GM18909 (cell line): Measurements from ENCODE around the gene FNTB.
A peak's percentile ranks its signal among the peaks of the same experiment; 100 is the strongest.

ENCODE experiments used
- ATAC-seq: cut with Tn5 transposase; IDR thresholded peaks from one replicate; pipeline ENCODE4 v1.9.1; 2021; ENCODE audit warnings: mild to moderate bottlenecking; ENCODE audit not compliant: unreplicated experiment, poor library complexity

FNTB gene

GRCh38 chr14:65042731-65043372, 56.2 kb downstream of the FNTB start:
- peak; percentile 66 for ATAC-seq

- ATAC-seq: no peak
These were observed 57.3 kb downstream of the FNTB start for GRCh38 chr14:65043893-65044595.

GRCh38 chr14:65044596-65044959, 57.9 kb downstream of the FNTB start:
- ATAC-seq: no peak

- ATAC-seq: no peak
These were observed 58.3 kb downstream of the FNTB start for GRCh38 chr14:65045006-65045405.

DNA sequence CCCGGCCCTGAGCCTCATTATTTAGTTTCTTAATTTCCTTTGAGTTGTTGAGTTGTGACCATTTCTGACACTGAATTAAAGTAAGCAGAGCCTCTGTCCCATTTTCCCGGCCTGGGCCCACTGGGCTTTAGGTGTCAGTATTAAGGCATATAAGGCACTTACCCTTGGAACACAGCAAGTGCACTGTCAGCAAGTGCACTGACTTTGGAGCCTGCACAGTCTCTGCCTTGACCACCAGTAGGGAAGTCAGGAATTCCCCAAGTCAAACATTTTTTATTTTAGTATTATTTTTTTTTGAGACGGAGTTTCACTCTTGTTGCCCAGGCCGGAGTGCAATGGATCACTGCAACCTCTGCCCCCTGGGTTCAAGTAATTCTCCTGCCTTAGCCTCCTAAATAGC, 59.0 kb downstream of the FNTB start:
- no peak for ATAC-seq

DNA sequence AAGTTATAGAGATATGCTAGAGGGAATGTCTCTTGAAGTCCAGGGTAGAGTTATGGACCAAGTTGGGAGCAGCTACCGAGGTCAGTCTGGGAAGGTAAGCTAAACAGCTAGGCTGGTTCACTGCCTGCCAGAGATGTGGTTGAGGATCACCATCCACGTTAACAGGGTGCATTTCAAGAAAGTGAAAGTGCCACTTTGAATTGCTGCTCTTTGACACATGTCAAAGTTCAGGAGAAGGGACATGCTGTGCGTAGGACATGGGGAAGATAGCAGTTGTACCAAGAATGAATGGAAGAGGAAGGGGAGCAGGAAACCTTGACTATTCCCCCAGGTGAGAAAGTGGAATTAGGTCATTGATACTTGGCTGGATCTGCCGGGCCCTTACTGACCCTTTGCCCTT, 66.1 kb downstream of the FNTB start:
- ATAC-seq: no peak

GRCh38 chr14:65053466-65053865, 66.8 kb downstream of the FNTB start:
- no peak for ATAC-seq

GRCh38 chr14:65054471-65055085, 67.9 kb downstream of the FNTB start:
- no peak for ATAC-seq

DNA sequence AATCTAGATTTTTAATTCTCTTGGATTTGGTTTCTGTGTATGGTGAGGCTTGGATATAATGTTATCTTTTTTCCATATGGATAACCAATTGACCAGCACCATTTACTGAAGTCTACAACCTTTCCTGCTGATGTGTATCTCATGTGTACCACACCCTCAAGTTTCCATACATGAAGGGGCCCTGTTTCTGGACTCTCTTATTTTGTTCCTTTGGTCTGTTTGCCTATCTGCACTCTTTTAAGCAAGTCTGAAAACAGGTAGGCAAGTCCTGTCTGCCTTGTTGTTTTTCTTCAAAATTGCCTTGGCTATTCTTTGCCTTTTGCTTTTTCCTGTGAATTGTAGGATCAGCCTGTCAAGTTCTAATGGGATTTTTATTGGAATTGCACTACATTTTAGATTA, 71.0 kb downstream of the FNTB start:
- no peak for ATAC-seq

- ATAC-seq: no peak
These were observed 75.7 kb downstream of the FNTB start for GRCh38 chr14:65062096-65063075.

GRCh38 chr14:65065719-65066118, 79.0 kb downstream of the FNTB start:
- no peak for ATAC-seq

- ATAC-seq: no peak
These were observed 83.2 kb downstream of the FNTB start for GRCh38 chr14:65069874-65070413.

DNA sequence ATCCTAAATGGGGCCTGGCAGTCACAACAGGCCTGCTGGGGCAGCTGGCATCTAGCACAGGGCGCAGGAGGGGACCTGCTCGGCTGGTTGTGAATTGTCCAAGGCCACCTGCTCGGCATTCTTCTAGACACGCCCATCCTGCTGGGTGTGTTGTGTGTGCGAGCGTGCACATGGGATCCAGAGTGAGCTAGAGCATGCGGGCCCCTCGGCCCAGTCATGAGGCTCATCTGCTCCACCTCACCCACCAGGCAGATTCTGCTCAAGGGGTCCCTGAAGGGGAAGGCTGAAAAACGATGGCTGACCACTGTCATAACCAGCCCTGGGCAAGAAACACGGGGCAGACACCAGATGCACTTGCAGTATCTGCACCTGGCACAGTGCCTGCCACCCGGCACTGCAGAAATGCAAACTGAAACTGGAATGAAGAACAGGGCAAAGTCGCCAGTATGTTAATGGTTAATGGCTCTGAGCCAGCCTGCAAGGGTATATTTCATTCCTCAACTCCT, 83.8 kb downstream of the FNTB start:
- ATAC-seq: peak; percentile 77

DNA sequence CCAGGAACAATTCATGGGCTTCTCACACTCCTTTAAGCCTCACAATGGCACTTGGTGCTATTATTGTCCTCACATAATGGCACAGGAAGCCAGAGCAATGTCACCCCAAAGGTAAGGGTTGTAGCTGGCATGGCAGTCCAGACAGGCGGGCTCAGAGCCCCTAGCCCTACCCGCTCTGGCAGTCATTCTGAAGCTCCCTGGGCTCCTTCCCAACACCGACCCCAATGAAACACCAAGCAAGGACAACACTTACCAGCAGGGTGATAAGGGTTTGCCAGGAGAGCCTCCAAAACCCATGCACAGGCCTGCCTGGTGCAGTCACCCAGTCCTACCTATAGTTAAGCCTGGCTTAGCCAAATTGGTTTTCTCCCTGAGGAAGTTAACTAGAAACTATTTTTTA, 84.8 kb downstream of the FNTB start:
- no peak for ATAC-seq

GRCh38 chr14:65072256-65072655, 85.6 kb downstream of the FNTB start:
- ATAC-seq: no peak

DNA sequence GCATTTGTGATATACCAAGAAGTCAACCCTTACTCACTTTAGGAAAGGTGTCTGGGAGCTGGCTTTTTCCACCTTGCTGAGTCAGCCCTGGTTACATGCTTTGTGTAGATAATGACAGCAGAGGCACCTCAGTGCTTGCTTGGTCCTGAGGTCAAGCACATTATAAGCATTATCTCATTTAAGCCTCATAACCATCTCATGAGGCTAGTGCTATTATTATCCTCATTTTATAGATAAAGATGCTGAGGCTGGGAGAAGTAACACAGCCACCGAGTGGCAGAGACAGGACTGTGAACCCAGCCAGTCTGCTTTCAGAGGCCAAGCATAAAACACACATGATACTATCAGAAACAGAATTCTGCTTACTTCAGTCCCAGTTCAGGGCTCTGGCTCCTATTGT, 86.2 kb downstream of the FNTB start:
- ATAC-seq: no peak

DNA sequence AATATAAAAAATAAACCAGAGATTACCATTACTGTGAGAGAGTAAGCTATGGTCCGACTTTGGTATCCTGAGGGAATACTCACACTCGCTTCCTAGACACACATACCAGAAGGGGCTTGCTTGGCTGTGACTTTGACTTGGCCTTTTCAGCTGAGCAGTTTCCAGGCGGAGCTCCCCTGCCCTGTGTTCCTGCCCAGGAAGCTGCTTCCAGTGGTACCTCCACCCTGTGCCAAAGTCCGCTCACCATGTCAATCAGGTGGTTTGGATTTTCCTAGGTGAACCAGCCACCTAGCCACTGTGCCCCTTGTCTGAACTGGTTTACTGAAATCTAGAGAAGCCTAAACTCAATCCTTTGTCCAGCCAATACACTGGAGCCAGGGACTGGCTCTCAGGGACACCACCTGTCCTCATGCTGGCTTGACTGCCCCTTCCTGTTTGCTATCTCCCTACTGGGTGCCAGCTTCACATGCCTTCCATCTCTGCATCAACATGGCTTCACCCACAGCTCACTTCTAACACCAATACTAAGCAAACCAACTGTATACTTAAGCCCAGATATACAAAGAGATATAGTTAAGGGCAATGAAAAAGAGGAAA, 87.0 kb downstream of the FNTB start:
- no peak for ATAC-seq

GRCh38 chr14:65074449-65075150, 87.9 kb downstream of the FNTB start:
- ATAC-seq: no peak

GRCh38 chr14:65075628-65076325, 89.1 kb downstream of the FNTB start:
- ATAC-seq: no peak
